Fibroblast of the aortic adventitia (primary cell): ENCODE measurements around the gene SKIDA1. TPM values are rescaled to one million over a fixed set of nuclear protein-coding genes. Genes with fewer than 3 reads are reported as not detected.

Experiments
- DNase-seq: peaks from one replicate; pipeline ENCODE4 v3.0.0-alpha.2; 2010; ENCODE audit warnings: low read depth
- H3K4me3 ChIP-seq: 2 replicates; pipeline ENCODE4 v1.5.1; 2011; ENCODE audit warnings: low read depth, mild to moderate bottlenecking, control low read depth, low read length, moderate library complexity
- total RNA-seq: library from RNA; depleted of rRNA; stranded (reverse); fragments of >200 nt; gene quantifications from 2 replicates; pipeline ENCODE4 v1.2.3, GENCODE V29; 2012; ENCODE audit warnings: low replicate concordance
- TF ChIP-seq, protein P1 (sequence below): IDR thresholded peaks from 2 replicates; pipeline ENCODE4 v1.5.1; 2011; ENCODE audit warnings: mild to moderate bottlenecking, low read length, control low read depth, inconsistent platforms; ENCODE audit not compliant: insufficient read depth

Gene SKIDA1
- total RNA-seq, 1 donor = 0.90 TPM

DNA sequence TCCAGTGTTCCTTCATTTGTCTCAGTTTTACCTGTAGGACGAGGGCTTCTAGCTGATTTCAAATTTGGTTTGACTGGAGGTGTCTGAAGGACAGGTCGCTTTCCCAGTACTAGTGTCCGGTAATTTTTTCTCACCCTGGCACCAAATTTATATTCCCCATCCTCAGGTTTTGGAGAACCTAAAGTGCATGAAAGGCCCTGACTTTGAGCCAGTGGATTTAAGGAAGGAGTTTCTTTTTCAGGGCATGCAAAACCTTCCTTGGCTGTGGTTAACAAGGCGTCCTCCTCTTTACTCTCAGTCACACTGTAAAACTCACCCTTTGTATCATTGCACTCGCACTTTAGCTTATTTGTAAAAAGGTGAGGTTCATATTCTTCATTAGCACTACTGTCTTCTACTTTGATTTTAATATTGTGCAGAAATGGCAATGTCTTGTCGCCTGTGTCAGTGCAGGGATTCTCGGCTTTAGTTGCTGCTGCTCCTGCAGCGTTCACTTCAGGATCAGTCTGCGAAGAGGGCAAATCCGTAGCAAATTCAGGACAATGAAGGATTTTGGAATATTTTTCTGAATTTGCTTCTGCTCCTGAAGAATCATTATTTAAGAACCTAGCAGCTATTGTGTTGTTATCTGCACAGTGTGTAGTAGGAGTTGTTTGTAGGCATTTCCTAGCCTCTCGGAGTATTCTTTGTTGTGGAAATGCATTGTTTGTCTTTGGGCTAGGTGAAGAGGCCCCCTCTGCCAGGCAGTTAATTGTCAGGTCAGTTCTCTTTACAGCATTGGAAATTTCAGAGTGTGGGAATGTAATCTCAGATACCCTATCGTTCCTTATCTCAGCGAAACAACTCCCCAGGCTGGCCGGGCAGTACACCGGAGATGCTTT lies 9.9 kb downstream of the SKIDA1 start:
- peak overlapping the region; percentile 72 for H3K4me3 ChIP-seq
- no peak for DNase-seq
- TF ChIP-seq, protein P1, sequence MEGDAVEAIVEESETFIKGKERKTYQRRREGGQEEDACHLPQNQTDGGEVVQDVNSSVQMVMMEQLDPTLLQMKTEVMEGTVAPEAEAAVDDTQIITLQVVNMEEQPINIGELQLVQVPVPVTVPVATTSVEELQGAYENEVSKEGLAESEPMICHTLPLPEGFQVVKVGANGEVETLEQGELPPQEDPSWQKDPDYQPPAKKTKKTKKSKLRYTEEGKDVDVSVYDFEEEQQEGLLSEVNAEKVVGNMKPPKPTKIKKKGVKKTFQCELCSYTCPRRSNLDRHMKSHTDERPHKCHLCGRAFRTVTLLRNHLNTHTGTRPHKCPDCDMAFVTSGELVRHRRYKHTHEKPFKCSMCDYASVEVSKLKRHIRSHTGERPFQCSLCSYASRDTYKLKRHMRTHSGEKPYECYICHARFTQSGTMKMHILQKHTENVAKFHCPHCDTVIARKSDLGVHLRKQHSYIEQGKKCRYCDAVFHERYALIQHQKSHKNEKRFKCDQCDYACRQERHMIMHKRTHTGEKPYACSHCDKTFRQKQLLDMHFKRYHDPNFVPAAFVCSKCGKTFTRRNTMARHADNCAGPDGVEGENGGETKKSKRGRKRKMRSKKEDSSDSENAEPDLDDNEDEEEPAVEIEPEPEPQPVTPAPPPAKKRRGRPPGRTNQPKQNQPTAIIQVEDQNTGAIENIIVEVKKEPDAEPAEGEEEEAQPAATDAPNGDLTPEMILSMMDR = no peak

DNA sequence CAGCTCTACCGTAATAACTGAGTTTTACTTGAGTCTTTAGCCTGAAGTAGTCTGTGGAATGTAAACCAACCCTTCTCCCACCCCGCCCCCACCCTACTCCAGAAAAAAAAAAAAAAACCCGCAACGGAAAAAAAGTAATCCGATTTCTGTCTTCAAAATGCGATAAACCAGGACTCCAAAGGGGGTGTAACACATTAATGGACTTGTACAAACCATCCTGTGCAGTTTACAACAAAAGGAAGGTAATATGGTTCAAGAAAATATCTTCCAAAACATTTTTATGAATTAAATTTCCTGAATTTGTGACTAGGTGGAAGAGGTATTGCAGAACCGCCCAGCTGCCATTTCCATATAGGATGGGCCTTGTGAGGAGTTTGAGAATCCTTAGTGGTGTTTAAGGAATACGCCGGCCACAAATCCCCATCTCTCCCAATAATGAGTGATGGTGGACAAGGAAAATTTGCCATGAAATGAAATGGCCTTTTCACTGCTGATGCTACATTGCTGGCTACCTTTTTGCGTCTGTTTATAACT lies 10.6 kb downstream of the SKIDA1 start:
- DNase-seq = no peak
- TF ChIP-seq, protein P1 = no peak
- peak overlapping the region; percentile 13 for H3K4me3 ChIP-seq

DNA sequence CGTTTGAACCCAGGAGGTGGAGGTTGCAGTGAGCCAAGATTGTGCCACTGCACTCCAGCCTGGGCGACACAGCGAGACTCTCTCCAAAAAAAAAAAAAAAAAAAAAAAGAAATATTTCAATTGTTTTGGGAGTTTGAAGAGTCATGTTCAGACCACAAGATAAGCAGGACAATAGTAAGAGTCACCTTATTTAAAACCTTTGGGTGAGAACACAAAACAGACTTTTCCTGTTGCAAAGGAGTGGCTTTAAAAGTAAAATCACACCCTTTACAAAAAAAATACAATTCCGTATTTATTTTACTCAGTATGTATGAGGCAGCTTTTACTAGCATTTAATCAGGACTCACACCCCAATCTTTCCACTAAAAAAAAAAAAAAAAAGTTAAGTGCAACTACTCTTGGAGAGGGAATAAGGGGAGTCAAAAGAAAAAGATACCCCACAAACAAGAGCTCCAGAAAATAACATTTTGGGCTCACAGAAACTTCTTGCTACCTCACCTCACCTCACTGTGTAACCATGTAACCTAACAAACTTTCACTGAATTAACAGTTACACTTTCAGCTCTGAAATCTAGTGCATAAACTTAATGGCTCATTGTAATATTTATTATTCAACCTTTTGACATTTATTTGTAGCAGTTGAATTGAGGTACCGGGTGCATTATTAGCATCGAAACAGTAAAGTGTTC lies 11.2 kb downstream of the SKIDA1 start:
- TF ChIP-seq, protein P1 = no peak
- peak overlapping the region; percentile 13 for H3K4me3 ChIP-seq
- no peak for DNase-seq

DNA sequence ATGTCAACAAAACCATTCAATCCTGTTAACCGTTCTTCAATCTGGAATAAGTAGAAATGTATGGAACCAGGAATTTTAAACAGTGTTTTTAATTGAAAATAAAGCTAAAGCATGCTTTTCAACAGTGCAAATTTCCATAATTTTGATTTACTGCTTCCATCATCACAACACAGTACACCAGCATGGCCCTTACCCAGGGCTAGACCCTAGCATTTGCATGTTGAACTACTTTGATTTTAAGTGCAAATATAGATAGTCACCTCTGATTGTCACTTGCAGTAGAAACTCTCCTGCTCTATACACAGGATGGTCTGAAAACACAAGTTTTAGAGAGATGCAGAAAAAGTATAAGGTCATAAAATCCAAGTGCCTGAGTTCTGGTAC lies 12.1 kb downstream of the SKIDA1 start:
- TF ChIP-seq, protein P1 = no peak
- DNase-seq = no peak
- H3K4me3 ChIP-seq = no peak overlapping the region

DNA sequence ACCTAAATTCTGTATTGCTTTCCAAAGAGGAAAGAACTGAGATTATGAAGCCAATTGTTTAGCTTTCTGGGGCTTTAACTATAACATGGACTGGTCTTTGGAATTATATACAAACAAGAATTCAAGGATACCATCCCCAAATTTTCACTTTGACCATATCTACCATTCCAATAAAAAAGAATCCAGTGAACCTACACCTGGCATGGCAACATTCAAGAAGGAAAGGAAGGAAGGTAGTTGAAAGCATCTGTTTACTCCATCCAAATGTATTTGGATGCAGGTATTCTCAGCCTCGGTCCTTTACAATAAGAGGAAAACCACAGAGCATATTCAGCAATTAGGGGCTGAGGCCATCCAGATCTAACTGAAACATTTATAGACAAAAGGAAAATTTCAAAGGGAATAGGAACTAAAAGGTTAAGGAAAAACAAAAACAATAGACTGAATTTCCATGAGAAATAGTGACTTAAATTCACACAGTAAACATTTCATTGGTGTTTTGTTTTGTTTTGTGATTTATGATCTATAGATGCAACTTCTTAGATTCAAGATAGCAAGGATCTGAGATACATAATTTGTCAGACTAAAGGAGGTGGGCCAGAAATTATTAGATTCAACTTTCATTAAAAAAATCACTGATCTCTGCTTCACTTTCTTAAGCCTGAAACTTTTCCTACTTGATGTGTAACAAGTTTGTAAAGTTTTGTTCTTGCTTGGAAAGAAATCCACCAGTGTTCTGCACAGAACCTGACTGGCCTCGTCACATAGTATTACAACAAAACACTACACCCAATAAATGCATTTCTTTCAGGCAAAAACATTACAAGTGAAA lies 12.7 kb downstream of the SKIDA1 start:
- no peak overlapping the region for H3K4me3 ChIP-seq
- DNase-seq = no peak
- TF ChIP-seq, protein P1 = no peak

DNA sequence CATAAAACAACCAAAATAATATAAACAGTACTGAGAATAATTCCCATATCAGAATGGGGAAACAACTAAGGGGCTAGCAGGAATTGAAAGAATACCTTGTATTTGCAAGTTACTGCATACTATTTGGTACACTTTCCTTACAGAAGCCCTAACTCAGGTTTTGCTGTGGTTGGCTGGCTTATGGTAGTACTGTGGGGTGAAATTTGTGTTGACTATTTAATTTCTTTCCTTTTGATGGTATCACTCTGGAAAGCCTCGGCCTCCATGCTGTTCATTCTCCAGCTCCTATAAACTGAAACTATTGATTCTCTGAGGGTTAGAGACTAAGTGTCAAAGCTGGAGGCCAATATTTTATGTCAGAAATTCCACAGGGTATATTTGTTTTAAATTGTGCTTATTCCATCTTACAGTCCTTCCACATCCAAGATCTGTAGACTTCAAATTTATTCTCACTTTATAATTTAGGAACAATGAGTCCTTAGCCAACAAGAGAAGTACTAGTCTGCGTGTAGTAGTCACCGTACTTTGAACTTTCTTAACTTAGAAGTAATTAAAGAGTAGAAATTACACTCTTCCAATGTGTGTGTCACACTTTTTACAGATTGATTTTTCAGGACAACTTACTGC lies 13.4 kb downstream of the SKIDA1 start:
- no peak for DNase-seq
- TF ChIP-seq, protein P1 = no peak
- H3K4me3 ChIP-seq = no peak overlapping the region
